Upper lobe of left lung (tissue), 6 donors: ENCODE measurements around the gene UBL4B. TPM values are rescaled to one million over a fixed set of nuclear protein-coding genes. Genes with fewer than 3 reads are reported as not detected.

Source experiments
- ATAC-seq, 2 donors: fragments of 200-7000 bp; cut with Tn5 transposase; one replicate each; pipeline ENCODE4 v1.9.1; 2022; ENCODE audit warnings: mild to moderate bottlenecking in 2 of 2, moderate library complexity in 2 of 2; ENCODE audit not compliant: low FRiP score in 2 of 2
- DNase-seq, 2 donors: peaks; one replicate each; pipeline ENCODE4 v3.0.0-alpha.2; 2019 to 2020
- H3K27ac ChIP-seq, 4 donors: fragments of 200-600 bp; sonication (generic); one replicate each; pipeline ENCODE4 v1.5.1; 2016 to 2019
- H3K27me3 ChIP-seq, 4 donors: fragments of 200-600 bp; sonication (generic); one replicate each; pipeline ENCODE4 v1.5.1; 2017 to 2019
- H3K36me3 ChIP-seq, 4 donors: fragments of 200-600 bp; sonication (generic); one replicate each; pipeline ENCODE4 v1.5.1; 2016 to 2019
- H3K4me1 ChIP-seq, 4 donors: fragments of 200-600 bp; sonication (generic); one replicate each; pipeline ENCODE4 v1.5.1; 2018 to 2019
- H3K4me3 ChIP-seq, 4 donors: fragments of 200-600 bp; sonication (generic); one replicate each; pipeline ENCODE4 v1.5.1; 2017 to 2019; ENCODE audit warnings: mild to moderate bottlenecking in 2 of 4, moderate library complexity in 1 of 4
- H3K9me3 ChIP-seq, 4 donors: fragments of 200-600 bp; sonication (generic); one replicate each; pipeline ENCODE4 v1.5.1; 2018 to 2019
- CTCF ChIP-seq, 6 experiments: fragments of 450-650 bp in 4 of 6; fragments of 200-600 bp in 2 of 6; sonication (generic) in 2 of 6; IDR thresholded peaks; one replicate each; pipeline ENCODE4 v1.5.1; 2016 to 2019; ENCODE audit warnings: antibody characterized with exemption in 6 of 6
- EP300 ChIP-seq, 4 donors: sonication (generic); formaldehyde crosslinking; IDR thresholded peaks; one replicate each; pipeline ENCODE4 v1.5.1; 2017; ENCODE audit warnings: antibody characterized with exemption in 4 of 4, control low read depth in 2 of 4
- POLR2A ChIP-seq, 4 donors: fragments of 450-650 bp; IDR thresholded peaks; one replicate each; pipeline ENCODE4 v1.5.1; 2016 to 2017; ENCODE audit warnings: antibody characterized with exemption in 4 of 4, mild to moderate bottlenecking in 2 of 4
- POLR2AphosphoS5 ChIP-seq, 2 donors: sonication (generic); formaldehyde crosslinking; IDR thresholded peaks; one replicate each; pipeline ENCODE4 v1.5.1; 2017; ENCODE audit warnings: antibody characterized with exemption in 2 of 2
- WGBS, 2 donors: methylation state at CpG; one replicate each; pipeline ENCODE4 v1.1.5; 2017 to 2018; 5-methylcytosine and 5-hydroxymethylcytosine counted together
- total RNA-seq, 6 donors: library from RNA; depleted of rRNA in 4 of 6; stranded (reverse); fragments of >200 nt in 4 of 6; gene quantifications; one replicate each; pipeline versions ENCODE4 v1.1.0 to v1.2.1, GENCODE V29; 2016 to 2021
- donor health status: DM: no; HTN: no; CAD: no; lungs with moderate emphysema.
- donor health status: DM: no; HTN: yes; CAD: no; lungs with severe emphysema.

UBL4B gene
- total RNA-seq, 6 donors from 2014 or later = not detected

DNA sequence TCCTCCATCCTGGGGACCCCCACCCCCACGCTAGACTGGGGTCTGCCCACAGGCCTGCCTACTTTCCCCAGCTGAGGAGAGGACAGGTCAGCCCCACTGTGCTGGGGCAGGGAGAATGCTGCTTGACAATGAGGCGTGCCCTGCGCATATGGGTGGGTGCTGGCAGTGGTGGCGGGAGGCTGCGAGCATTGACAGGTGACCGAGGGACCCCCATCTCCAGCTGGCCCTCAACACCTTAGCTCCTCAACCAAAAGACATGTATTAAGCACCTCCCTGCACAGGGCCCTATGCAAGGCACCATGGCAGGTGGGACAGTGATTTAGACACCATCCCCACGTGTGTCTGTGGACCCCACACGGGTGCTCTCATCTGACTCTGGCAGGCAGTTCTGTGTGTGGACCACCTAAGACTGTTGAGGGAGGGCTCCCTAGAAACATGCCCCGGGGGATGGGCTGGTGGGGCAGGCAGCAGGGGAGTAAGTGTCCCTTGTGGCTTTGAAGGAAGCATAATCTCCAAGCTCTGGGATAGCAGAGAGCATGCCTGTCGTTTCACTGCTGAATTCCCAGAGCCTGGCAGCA is 23.4 kb upstream of the UBL4B start:
- Histone ChIP-seq H3K4me3 (no peak overlapping the region), H3K27me3 (peaks cover 0 to 5% (median 1%) of the 10 kb centered on the region in 4 donors), H3K27ac (no peak overlapping the region), H3K4me1 (peaks cover 2 to 14% (median 5%) of the 10 kb centered on the region in 4 donors), H3K9me3 (no peaks in the 10 kb centered on the region), H3K36me3 (no peaks in the 10 kb centered on the region)
- no peak for TF ChIP-seq EP300 (IDR thresholded peaks at IDR 0.05)
- TF ChIP-seq POLR2AphosphoS5 (IDR thresholded peaks at IDR 0.05) = no peak
- no peak for TF ChIP-seq CTCF (IDR thresholded peaks at IDR 0.05)
- TF ChIP-seq POLR2A (IDR thresholded peaks at IDR 0.05) = no peak
- ATAC-seq (no peak), DNase-seq (no peak)
- 79 to 81% methylated on average over 9 to 10 of the region's 10 CpGs for WGBS, 2 donors

DNA sequence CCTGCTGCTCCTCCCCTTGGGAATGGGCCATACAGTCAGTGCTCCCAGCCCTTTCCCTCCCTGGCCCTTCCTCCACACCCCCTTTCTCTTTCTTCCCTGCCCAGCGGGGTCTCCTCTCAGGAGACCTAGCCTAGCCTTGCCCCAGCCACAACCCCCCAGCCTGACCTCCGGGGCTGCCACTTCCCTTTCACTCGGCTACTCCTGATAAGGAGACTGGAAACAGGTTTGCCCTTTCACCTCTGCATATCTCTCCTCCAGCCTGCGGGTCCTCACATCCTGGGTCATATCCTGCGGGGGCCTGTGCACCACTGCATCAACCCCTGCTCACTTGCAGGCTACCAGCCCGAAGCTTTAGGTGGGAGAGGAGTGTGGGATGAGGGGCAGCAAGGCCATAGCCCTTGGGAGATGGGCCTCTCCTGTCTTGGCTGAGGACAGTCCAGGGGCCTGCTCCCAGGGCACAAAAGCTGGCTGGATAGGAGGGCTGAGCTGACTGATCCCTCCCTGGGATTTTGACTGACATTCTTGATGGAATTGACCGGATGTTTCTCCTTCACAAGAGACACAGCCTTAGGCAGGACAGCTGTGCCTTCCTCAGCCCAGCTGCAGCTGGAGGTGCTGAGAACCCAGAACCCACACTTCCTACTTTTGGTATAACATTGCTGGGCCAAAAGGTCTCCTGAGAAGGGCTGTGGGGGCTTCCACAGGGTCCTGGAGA is 22.5 kb upstream of the UBL4B start:
- TF ChIP-seq POLR2A (IDR thresholded peaks at IDR 0.05) (no peak), CTCF (IDR thresholded peaks at IDR 0.05) (no peak), POLR2AphosphoS5 (IDR thresholded peaks at IDR 0.05) (no peak)
- ATAC-seq = no peak

GRCh38 chr1:110091381-110091780 is 20.9 kb upstream of the UBL4B start:
- Histone ChIP-seq H3K4me3 (no peak overlapping the region), H3K27me3 (no peaks in the 10 kb centered on the region), H3K9me3 (no peaks in the 10 kb centered on the region), H3K27ac (no peak overlapping the region), H3K4me1 (no peaks in the 10 kb centered on the region), H3K36me3 (no peaks in the 10 kb centered on the region)
- DNase-seq = no peak
- no peak for ATAC-seq
- WGBS, 2 donors = 53 to 55% methylated on average over 2 of the region's 2 CpGs
- no peak for TF ChIP-seq CTCF (IDR thresholded peaks at IDR 0.05)
- no peak for TF ChIP-seq POLR2A (IDR thresholded peaks at IDR 0.05)
- TF ChIP-seq EP300 (IDR thresholded peaks at IDR 0.05) = no peak

More for the DNA sequence above, 22.5 kb upstream of the UBL4B start:
- Histone ChIP-seq H3K4me3 (no peak overlapping the region), H3K27me3 (peaks cover 0 to 2% (median 0%) of the 10 kb centered on the region in 4 donors), H3K36me3 (no peaks in the 10 kb centered on the region), H3K4me1 (peaks cover 0 to 5% (median 0%) of the 10 kb centered on the region in 4 donors), H3K27ac (no peak overlapping the region), H3K9me3 (no peaks in the 10 kb centered on the region)
- no peak for DNase-seq
- 50 to 55% methylated on average over 6 to 7 of the region's 7 CpGs for WGBS, 2 donors

- 63 to 72% methylated on average over 3 of the region's 3 CpGs for WGBS, 2 donors
- H3K4me3 ChIP-seq = no peak overlapping the region
- ATAC-seq (no peak), DNase-seq (no peak)
- H3K4me1 ChIP-seq = no peaks in the 10 kb centered on the region
- no peaks in the 10 kb centered on the region for H3K9me3 ChIP-seq
- TF ChIP-seq EP300 (IDR thresholded peaks at IDR 0.05) = no peak
- no peak for TF ChIP-seq CTCF (IDR thresholded peaks at IDR 0.05)
- TF ChIP-seq POLR2AphosphoS5 (IDR thresholded peaks at IDR 0.05) = no peak
- no peak for TF ChIP-seq POLR2A (IDR thresholded peaks at IDR 0.05)
- no peaks in the 10 kb centered on the region for H3K27me3 ChIP-seq
- no peak overlapping the region for H3K27ac ChIP-seq
- H3K36me3 ChIP-seq = no peaks in the 10 kb centered on the region
Observed at GRCh38 chr1:110091791-110092190, 20.5 kb upstream of the UBL4B start.

DNA sequence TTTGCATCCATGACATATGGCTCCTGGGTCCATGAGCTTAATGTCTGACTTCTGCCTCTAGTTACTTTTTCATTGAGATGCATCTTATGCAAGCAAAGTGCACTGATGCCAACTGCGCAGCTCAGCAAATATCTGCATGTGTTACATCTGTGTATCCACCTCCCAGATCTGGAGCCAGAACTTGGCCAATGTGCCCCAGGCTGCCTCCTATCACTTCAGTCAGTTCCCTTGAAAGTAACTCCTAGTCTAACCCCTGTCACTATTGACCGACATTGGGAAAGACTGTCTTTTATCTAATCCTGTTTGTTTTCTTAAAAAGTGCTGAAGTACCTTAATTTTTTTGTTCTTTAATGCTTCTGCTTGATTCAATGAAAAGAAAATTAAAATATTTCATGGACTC is 19.3 kb upstream of the UBL4B start:
- Histone ChIP-seq H3K27ac (no peak overlapping the region), H3K4me1 (no peaks in the 10 kb centered on the region), H3K4me3 (no peak overlapping the region), H3K9me3 (no peaks in the 10 kb centered on the region), H3K36me3 (no peaks in the 10 kb centered on the region), H3K27me3 (no peaks in the 10 kb centered on the region)
- DNase-seq = no peak
- no peak for ATAC-seq
- TF ChIP-seq POLR2A (IDR thresholded peaks at IDR 0.05) (no peak), POLR2AphosphoS5 (IDR thresholded peaks at IDR 0.05) (no peak), EP300 (IDR thresholded peaks at IDR 0.05) (no peak), CTCF (IDR thresholded peaks at IDR 0.05) (no peak)
- WGBS, 2 donors = 77 to 86% methylated on average over 2 of the region's 2 CpGs
